Neural progenitor cell (in vitro differentiated cells): ENCODE results near the gene MMP14. TPM values are rescaled to one million over a fixed set of nuclear protein-coding genes. Genes with fewer than 3 reads are reported as not detected.
A peak's percentile ranks its signal among the peaks of the same experiment; 100 is the strongest.

Experiments used
- DNase-seq: peaks from one replicate; pipeline ENCODE4 v3.0.0-alpha.2; 2016; ENCODE audit warnings: low spot score
- H2AFZ ChIP-seq: fragments of 200-600 bp; sonication (generic); replicated peaks from 2 replicates; pipeline ENCODE4 v1.6.1; 2016; ENCODE audit warnings: antibody characterized with exemption
- H3F3A ChIP-seq: fragments of 200-600 bp; sonication (generic); 2 replicates; pipeline ENCODE4 v1.6.1; 2016; ENCODE audit warnings: antibody characterized with exemption, low read depth
- H3K27ac ChIP-seq: fragments of 200-600 bp; sonication (generic); 2 replicates; pipeline ENCODE4 v1.5.1; 2016; ENCODE audit warnings: mild to moderate bottlenecking
- H3K27me3 ChIP-seq: fragments of 200-600 bp; sonication (generic); 2 replicates; pipeline ENCODE4 v1.6.1; 2016; ENCODE audit warnings: mild to moderate bottlenecking, moderate library complexity
- H3K36me3 ChIP-seq: fragments of 200-600 bp; sonication (generic); 2 replicates; pipeline ENCODE4 v1.5.1; 2016
- H3K4me1 ChIP-seq: fragments of 200-600 bp; sonication (generic); 2 replicates; pipeline ENCODE4 v1.6.1; 2016; ENCODE audit warnings: mixed run types
- H3K4me2 ChIP-seq: fragments of 200-600 bp; sonication (generic); 2 replicates; pipeline ENCODE4 v1.6.1; 2016
- H3K4me3 ChIP-seq: fragments of 200-600 bp; sonication (generic); 2 replicates; pipeline ENCODE4 v1.5.1; 2016
- H3K79me2 ChIP-seq: fragments of 200-600 bp; sonication (generic); 2 replicates; pipeline ENCODE4 v1.6.1; 2016; ENCODE audit warnings: low read depth
- H3K9ac ChIP-seq: fragments of 200-600 bp; sonication (generic); 2 replicates; pipeline ENCODE4 v1.6.1; 2016
- H3K9me3 ChIP-seq: fragments of 200-600 bp; sonication (generic); 2 replicates; pipeline ENCODE4 v1.5.1; 2016; ENCODE audit warnings: low read depth
- H4K20me1 ChIP-seq: fragments of 200-600 bp; sonication (generic); 2 replicates; pipeline ENCODE4 v1.6.1; 2016; ENCODE audit warnings: low read depth
- H3K27ac Mint-ChIP-seq: 3 replicates; pipeline ENCODE4 v1.8.0; 2021; ENCODE audit warnings: mixed read lengths
- H3K27me3 Mint-ChIP-seq: 2 replicates; pipeline ENCODE4 v1.8.0; 2022; ENCODE audit warnings: low read depth, mild to moderate bottlenecking, inconsistent platforms, moderate library complexity, mixed read lengths; ENCODE audit not compliant: insufficient read depth
- H3K36me3 Mint-ChIP-seq: 3 replicates; pipeline ENCODE4 v1.8.0; 2021; ENCODE audit warnings: mixed read lengths
- H3K4me1 Mint-ChIP-seq: 3 replicates; pipeline ENCODE4 v1.8.0; 2021; ENCODE audit warnings: mixed read lengths
- H3K4me3 Mint-ChIP-seq: 3 replicates; pipeline ENCODE4 v1.8.0; 2021; ENCODE audit warnings: mild to moderate bottlenecking, moderate library complexity, mixed read lengths
- H3K9me3 Mint-ChIP-seq: 3 replicates; pipeline ENCODE4 v1.8.0; 2020; ENCODE audit warnings: mixed read lengths
- EZH2 ChIP-seq: fragments of 200-600 bp; sonication (generic); IDR thresholded peaks from 2 replicates; pipeline ENCODE4 v1.6.1; 2017; ENCODE audit warnings: antibody characterized with exemption, mild to moderate bottlenecking, moderate library complexity
- EZH2phosphoT487 ChIP-seq: fragments of 200-600 bp; sonication (generic); IDR thresholded peaks from 2 replicates; pipeline ENCODE4 v1.6.1; 2017; ENCODE audit warnings: antibody characterized with exemption
- total RNA-seq: library from RNA; depleted of rRNA; stranded (reverse); fragments of >200 nt; gene quantifications from 2 replicates; pipeline ENCODE4 v1.2.3, GENCODE V29; 2015; ENCODE audit warnings: low replicate concordance
- TF ChIP-seq, protein P1 (sequence below): fragments of 200-600 bp; sonication (generic); IDR thresholded peaks from 2 replicates; pipeline ENCODE4 v1.5.1; 2017; ENCODE audit warnings: antibody characterized with exemption, mild to moderate bottlenecking

MMP14 gene
- total RNA-seq, 1 donor from 2014 or later = 15.1 TPM

DNA sequence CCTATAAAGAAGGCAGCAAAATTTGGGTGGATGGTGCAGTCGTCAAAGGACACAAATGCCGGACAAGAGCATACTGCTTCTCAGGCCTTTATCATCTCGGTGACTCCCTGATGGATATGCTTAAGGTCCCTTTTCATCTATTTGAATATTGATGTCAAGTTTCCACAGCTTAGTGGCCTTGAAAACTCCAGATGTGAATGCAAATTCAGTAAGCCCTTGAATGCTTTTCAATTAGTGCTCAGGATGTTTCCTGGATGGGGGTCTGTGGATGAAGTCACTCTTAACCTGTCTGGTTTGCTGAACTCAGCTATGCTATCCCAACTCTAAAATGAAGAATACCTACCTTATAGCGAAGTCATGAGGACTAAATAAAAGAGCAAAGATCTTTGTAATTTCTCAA lies 57.3 kb downstream of the MMP14 start:
- Mint-ChIP-seq H3K27ac (no peak overlapping the region), H3K9me3 (no peaks in the 10 kb centered on the region), H3K4me1 (peaks cover 7% of the 10 kb centered on the region), H3K27me3 (peaks cover 6% of the 10 kb centered on the region), H3K36me3 (peaks cover 4% of the 10 kb centered on the region), H3K4me3 (no peak overlapping the region)
- TF ChIP-seq, protein P1, sequence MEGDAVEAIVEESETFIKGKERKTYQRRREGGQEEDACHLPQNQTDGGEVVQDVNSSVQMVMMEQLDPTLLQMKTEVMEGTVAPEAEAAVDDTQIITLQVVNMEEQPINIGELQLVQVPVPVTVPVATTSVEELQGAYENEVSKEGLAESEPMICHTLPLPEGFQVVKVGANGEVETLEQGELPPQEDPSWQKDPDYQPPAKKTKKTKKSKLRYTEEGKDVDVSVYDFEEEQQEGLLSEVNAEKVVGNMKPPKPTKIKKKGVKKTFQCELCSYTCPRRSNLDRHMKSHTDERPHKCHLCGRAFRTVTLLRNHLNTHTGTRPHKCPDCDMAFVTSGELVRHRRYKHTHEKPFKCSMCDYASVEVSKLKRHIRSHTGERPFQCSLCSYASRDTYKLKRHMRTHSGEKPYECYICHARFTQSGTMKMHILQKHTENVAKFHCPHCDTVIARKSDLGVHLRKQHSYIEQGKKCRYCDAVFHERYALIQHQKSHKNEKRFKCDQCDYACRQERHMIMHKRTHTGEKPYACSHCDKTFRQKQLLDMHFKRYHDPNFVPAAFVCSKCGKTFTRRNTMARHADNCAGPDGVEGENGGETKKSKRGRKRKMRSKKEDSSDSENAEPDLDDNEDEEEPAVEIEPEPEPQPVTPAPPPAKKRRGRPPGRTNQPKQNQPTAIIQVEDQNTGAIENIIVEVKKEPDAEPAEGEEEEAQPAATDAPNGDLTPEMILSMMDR = no peak
- no peak for TF ChIP-seq EZH2phosphoT487
- no peak for TF ChIP-seq EZH2
- no peaks in the 10 kb centered on the region for H3K4me1 ChIP-seq
- H3K79me2 ChIP-seq = no peaks in the 10 kb centered on the region
- peak overlapping the region; percentile 13 for H3K9ac ChIP-seq
- H3K27me3 ChIP-seq = no peaks in the 10 kb centered on the region
- H3K9me3 ChIP-seq = no peaks in the 10 kb centered on the region
- H3K4me3 ChIP-seq = no peak overlapping the region
- no peaks in the 10 kb centered on the region for H4K20me1 ChIP-seq
- no peak overlapping the region for H3K27ac ChIP-seq
- H2AFZ ChIP-seq = no peak overlapping the region
- peaks cover 3% of the 10 kb centered on the region for H3F3A ChIP-seq
- no peak for DNase-seq
- H3K36me3 ChIP-seq = no peaks in the 10 kb centered on the region
- no peak overlapping the region for H3K4me2 ChIP-seq

DNA sequence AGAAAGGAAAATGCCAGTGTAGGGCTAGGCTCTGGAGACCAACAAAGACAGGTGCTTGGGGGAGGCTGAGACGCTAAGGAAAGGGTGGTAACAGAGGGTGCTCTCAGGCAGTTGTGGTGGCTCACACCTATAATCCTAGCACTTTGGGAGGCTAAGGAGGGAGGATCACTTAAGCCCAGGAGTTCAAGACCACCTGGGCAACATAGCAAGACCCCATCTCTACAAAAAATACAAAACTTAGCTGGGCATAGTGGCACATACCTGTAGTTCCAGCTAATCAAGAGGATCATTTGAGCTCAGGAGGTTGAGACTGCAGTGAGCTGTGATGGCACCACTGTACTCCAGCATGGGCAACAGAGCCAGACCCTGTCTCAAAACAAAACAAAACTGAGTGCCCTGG lies 59.0 kb downstream of the MMP14 start:
- peaks cover 3% of the 10 kb centered on the region for H3K27me3 Mint-ChIP-seq
- H3K4me1 Mint-ChIP-seq = peaks cover 10% of the 10 kb centered on the region
- H3K9me3 ChIP-seq = no peaks in the 10 kb centered on the region
- DNase-seq = no peak
- H3K27ac Mint-ChIP-seq = no peak overlapping the region
- no peak overlapping the region for H3K4me3 ChIP-seq
- H2AFZ ChIP-seq = no peak overlapping the region
- no peak for TF ChIP-seq EZH2
- TF ChIP-seq, protein P1 = no peak
- TF ChIP-seq EZH2phosphoT487 = no peak
- H4K20me1 ChIP-seq = peaks cover 10% of the 10 kb centered on the region
- no peaks in the 10 kb centered on the region for H3K79me2 ChIP-seq
- H3K9me3 Mint-ChIP-seq = no peaks in the 10 kb centered on the region
- peaks cover 5% of the 10 kb centered on the region for H3K36me3 Mint-ChIP-seq
- H3K4me1 ChIP-seq = peaks cover 10% of the 10 kb centered on the region
- no peak overlapping the region for H3K4me2 ChIP-seq
- H3F3A ChIP-seq = peaks cover 20% of the 10 kb centered on the region
- H3K4me3 Mint-ChIP-seq = no peak overlapping the region
- H3K27ac ChIP-seq = no peak overlapping the region
- H3K36me3 ChIP-seq = no peaks in the 10 kb centered on the region
- H3K9ac ChIP-seq = no peak overlapping the region
- no peaks in the 10 kb centered on the region for H3K27me3 ChIP-seq

DNA sequence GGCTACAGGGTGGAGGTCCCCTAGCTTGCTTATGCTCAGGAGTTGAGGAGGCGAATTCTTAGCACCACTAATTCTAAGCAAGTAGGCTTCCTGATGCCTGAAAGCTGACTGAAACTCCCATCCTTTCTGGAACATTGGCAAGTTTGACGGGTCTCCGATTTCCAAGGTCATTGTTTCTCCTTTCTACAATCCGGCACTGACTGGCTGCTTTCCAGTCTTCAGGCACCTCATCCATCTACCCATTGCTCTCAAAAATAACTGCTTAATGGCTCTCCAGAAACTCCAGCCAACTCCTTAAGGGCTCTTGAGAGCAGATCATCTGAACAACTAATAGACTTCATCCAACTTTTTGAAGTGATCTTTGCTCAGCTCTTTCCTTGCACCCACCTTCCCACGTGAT lies 60.0 kb downstream of the MMP14 start:
- no peaks in the 10 kb centered on the region for H3K9me3 Mint-ChIP-seq
- Histone ChIP-seq H3K79me2 (no peaks in the 10 kb centered on the region), H3K4me1 (peaks cover 10% of the 10 kb centered on the region), H4K20me1 (peaks cover 10% of the 10 kb centered on the region), H3K4me3 (no peak overlapping the region), H3F3A (peaks cover 30% of the 10 kb centered on the region), H3K27ac (no peak overlapping the region), H3K9ac (no peak overlapping the region), H3K27me3 (no peaks in the 10 kb centered on the region), H3K36me3 (no peaks in the 10 kb centered on the region), H3K9me3 (no peaks in the 10 kb centered on the region), H3K4me2 (no peak overlapping the region), H2AFZ (no peak overlapping the region)
- TF ChIP-seq EZH2phosphoT487 = no peak
- no peak for TF ChIP-seq EZH2
- TF ChIP-seq, protein P1 = no peak
- H3K4me1 Mint-ChIP-seq = peaks cover 11% of the 10 kb centered on the region
- no peak overlapping the region for H3K27ac Mint-ChIP-seq
- peaks cover 13% of the 10 kb centered on the region for H3K36me3 Mint-ChIP-seq
- H3K27me3 Mint-ChIP-seq = peaks cover 3% of the 10 kb centered on the region
- no peak for DNase-seq
- no peak overlapping the region for H3K4me3 Mint-ChIP-seq
